AG08395 (cell line): ENCODE measurements around the gene SPDYE18.
A peak's percentile ranks its signal among the peaks of the same experiment; 100 is the strongest.
"Not testable (repeated sequence)": the region's sequence is repeated elsewhere in the genome, so short reads cannot be mapped to it uniquely, and the experiment has no call there.

Experiments used
- DNase-seq: peaks from one replicate; pipeline ENCODE4 v3.0.0; 2012; ENCODE audit warnings: mixed read lengths, low spot score

The SPDYE18 gene, protein sequence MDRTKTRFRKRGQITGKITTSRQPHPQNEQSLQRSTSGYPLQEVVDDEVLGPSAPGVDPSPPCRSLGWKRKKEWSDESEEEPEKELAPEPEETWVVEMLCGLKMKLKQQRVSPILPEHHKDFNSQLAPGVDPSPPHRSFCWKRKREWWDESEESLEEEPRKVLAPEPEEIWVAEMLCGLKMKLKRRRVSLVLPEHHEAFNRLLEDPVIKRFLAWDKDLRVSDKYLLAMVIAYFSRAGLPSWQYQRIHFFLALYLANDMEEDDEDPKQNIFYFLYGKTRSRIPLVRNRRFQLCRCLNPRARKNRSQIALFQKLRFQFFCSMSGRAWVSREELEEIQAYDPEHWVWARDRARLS

DNA sequence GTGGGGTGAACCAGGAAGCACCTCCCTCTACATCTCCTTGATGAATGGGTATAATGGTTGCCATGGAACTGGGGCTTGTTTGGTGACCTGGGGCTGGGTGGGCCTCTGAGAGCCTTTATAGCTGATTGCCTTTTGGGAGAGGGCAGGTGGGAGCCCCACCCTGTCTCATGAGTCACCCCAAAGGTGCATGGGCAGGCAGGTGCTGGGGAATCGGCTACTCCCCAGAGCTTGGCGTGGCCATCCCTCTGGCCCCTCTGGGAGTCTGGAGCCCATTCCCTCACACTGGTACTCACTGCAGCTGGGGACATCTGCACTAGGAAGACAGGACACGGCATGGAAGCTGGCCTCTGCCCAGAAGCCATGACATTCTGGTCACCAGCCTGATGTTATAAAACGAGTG, at the start of gene SPDYE18:
Gene SPDYE18, minus strand, starts transcription at position 2 of the 400 bp plus-strand sequence. CDS start 2,046 bp downstream, outside the sequence.
- DNase-seq = not testable (repeated sequence)

DNA sequence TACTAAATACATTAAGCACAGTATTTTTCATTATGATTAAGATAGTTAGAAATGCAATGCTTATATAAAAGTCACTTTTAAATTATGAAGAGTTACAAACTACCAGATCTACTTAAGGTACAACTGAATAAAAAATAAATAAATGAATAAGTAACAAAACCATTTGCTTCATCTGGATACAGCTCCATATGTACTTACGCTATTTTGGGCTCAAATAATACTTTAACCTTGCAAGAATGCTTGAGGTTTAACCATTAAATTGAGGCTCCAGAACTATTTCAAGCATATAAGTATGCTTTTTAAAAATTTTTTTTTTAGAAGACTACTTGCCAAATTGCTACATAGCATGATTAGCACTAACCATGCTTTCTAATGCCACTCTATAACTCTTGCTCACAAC, 46.0 kb upstream of the SPDYE18 start:
- not testable (repeated sequence) for DNase-seq

DNA sequence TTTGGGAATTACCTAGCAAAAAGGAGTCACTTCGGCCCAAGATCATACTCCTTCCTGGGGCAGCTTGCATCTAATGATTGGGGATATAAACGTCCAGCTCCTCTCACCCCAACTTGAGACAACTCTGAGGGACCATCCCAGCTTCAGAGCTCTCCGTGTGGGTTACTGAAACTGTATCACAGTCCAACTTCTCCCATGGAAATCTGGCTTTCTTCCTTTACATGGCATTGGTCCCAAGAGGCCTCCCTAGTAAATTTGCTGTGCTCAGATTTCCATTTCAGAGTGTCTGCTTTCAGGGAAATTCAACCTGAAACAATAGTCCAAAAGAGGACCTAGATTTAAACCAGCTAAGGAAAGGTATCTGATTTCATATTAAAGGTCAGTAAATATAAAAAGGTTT, 45.3 kb upstream of the SPDYE18 start:
- DNase-seq = not testable (repeated sequence)

DNA sequence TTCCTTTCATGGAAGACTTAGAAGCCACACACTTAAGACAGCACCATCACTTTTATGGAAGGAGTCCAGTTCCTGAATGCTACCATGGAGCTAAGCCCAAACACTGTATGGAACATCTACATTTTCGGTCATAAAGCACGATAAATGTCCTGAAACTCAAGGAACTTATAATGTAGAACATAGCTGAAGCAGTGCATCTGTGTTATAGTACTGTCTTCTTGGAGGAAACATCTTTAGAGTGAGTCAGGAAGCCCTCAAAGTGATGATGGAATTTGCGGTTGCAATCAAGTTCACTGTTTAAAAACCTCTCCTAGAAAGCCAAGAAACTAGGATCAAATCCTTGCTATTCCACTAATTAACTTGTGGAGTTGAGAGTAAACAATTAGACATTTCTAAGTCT, 43.5 kb upstream of the SPDYE18 start:
- not testable (repeated sequence) for DNase-seq

DNA sequence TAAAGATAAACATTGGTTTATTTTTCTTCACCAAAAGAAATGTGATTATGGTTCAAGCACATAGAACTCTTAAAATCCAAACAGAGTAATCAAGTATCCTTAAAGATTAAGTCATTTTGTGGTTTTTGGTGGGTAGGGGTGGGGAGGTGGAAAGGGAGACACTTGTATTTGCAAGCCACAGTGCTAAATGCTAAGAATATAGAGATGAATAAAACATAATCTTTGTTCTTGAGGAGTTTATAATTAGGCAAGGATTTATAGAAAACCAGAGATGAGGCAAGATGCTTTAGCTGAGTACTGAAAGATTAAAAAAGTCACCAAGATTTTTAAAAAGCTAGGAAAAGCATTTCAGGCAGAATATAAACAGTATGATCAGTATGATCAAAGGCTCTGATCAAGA, 40.3 kb upstream of the SPDYE18 start:
- not testable (repeated sequence) for DNase-seq

DNA sequence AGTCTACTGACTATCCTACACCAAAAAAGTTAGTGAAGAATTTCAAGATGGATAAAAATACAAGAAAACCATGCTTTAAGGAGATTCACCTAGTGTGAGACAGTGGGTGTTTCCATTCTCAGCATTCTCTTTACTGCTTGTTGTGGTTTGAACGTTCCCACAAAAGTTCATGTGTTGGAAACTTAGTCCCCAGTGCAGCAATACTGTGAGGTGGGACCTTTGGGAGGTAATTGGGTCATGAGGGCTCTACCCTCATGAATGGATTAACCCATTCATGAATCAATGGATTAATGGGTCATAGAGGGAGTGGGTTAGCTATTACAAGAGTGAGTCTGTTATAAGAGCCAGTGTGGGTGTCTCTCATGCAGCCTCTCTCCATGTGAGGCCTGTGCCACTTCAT, 38.8 kb upstream of the SPDYE18 start:
- DNase-seq = not testable (repeated sequence)

DNA sequence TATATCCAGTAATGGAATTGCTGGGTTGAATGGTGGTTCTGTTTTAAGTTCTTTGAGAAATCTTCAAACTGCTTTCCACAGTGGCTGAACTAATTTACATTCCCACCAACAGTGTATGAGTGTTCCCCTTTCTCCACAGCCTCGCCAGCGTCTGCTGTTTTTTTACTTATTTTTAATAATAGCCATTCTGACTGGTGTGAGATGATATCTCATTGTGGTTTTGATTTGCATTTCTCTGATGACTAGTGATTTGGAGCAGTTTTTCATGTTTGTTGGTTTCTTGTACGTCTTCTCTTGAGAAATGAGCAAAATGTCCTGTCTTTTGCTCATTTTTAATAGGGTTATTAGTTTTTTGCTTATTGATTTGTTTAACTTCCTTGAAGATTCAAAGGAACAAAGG, 38.1 kb upstream of the SPDYE18 start:
- not testable (repeated sequence) for DNase-seq

DNA sequence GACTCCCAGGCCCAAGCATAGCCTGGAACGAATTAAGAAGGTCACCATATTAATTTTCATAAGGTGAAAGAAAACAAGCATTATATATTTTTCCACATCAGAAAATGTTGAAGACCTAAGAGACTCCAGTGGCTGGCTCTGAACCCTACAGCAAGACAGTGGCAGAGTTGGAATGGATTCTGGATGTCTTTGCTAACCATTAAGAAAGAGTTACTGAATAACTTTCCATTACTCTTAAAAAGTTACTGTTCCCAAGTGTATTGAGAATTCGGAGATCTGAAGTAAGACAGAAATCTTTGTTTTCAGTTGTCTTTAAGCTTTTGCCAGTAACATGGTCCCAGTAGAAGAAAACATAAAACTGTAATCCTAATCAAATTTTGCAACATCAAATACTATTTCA, 29.9 kb upstream of the SPDYE18 start:
- not testable (repeated sequence) for DNase-seq

DNA sequence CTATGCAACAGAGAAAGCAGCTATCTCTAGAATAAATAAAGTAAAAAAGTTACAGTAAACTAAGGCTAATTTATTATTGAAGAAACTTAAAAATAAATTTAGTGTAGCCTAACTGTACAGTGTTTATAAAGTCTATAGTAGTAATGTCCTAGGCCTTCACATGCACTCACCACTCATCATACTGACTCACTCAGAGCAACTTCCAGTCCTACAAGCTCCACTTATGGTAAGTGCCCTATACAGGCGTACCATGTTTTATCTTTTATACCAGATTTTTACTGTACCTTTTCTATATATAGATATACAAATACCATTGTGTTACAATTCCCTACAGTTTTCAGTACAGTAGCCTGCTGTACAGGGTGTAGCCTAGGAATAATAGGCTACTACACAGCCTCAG, 19.8 kb upstream of the SPDYE18 start:
- not testable (repeated sequence) for DNase-seq

DNA sequence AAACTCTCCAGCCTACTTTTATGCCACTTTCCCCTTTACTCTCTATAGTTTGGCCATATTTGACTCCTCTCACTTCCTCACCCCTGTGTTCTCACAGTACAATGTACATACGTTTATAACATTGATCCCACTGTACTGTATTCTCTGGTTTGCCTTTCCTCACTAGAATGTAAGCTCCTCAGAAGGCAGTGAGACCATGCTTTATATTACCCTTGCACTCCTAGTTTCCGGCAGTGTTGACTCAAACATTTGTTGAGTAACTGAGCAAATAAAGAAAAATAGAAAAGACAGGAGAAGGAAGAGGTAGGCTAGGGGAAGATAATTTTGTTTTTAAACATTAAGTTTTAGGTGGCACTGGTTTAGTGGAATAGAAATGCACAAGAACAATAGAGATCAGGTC, 17.9 kb upstream of the SPDYE18 start:
- DNase-seq = not testable (repeated sequence)

DNA sequence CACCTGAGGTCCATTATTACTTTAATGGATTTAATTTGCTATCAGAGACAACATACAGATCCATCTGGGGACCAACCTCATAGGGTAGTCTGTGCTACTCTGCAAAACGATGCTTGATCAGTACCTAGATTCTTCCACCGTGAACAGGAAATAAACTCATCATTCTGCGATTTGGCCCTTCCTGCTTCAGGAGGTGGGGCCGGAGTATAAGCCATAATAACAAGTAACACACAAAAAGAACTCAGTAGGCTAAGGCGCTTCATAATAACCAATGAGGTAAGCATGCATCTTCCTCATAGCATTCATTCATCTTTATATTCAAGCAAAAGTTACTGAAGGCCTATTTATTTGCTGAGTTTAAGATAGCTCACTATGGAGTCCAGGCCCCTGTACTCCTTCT, 17.3 kb upstream of the SPDYE18 start:
- DNase-seq = not testable (repeated sequence)

DNA sequence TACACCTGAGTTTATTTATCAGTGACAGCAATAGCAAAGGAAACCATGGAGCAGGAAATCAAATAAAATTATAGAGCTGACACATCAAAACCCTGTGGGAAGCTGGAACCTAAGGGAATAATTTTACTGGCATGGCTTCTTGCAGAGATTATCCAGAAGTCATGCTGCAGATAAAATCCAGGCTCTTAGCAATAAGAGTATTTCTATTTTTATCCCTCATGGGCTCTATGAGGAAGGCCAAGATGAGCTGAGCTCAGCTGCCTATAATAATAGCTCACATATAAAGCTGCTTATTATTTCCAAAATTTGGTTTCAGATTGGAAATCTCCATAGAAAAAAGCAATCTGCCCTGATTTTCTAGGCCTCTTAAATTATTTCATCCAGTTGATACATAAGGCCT, 16.8 kb upstream of the SPDYE18 start:
- not testable (repeated sequence) for DNase-seq

DNA sequence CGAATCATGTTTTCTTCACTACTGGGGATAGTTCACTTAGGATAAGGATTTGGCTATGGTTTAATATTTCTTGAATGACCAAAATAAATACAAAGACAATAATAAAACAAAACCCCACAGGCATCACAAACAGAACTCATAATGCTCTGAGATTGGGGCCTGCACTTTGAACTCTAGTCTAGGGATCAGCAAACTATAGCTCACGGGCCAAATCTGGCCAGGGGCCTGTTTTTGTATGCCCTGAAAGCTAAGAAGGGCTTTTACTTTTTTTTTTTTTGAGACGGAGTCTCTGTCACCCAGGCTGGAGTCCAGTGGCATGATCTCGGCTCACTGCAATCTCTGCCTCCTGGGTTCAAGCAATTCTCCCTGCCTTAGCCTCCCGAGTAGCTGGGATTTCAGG, 14.7 kb upstream of the SPDYE18 start:
- not testable (repeated sequence) for DNase-seq

DNA sequence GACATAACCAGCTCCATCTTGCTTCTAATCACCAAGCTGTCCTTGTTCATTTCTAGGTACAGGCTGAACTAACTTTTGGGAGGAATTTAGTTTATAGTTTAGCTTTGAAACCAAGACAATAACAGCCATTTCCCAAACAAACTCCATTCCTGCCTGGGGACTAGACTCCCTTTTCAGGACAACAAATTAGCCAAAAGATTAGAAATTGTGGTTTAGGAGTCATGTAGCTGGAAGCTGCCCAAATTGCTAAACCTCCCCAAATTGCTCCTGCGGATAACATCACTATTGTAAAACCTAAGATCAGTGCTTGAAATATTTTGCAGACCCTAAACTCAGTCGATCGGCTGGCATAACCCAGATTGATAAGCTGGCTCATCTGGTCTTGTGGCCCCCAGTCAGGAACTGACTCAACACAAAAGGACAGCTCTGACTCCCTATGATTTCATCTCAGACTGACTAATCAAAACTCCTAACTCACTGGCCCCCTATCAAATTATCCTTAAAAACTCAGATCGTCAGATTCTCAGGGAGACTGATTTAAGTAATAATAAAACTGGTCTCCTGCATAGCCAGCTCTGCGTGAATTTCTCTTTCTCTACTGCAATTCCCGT, 12.5 kb upstream of the SPDYE18 start:
- not testable (repeated sequence) for DNase-seq

DNA sequence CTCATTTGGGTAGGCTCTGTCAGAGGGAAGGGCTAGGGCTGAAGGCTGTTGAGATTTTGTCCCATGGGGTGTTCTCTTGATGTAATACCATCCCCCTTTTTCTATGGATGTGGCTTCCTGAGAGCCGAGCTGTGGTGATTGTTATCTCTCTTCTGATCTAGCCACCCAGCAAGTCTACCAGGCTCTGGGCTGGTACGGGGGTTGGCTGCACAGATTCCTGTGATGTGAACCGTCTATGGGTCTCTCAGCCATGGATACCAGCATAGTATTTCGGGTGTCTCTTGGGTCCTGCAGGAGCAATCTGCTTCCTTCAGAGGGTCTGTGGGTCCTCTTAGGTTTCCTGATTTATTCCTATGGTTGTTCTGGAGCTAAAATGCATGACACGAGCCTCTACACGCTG, 8.8 kb upstream of the SPDYE18 start:
- DNase-seq = not testable (repeated sequence)

DNA sequence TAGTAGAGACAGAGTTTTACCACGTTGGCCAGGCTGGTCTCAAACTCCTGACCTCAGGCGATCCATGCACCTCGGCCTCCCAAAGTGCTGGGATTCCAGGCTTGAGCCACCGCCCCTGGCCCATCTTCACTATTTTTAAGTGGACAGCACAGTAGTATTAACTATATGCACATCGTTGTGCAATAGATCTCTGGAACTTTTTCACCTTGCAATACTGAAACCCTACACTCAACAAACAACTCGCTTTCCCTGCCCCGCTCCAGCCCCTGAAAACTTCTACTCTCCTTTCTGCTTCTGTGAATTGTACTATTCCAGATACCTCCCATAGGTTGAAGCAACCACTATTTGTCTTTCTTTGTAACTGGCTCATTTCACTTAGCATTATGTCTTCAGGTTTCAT, 3.5 kb upstream of the SPDYE18 start:
- not testable (repeated sequence) for DNase-seq

DNA sequence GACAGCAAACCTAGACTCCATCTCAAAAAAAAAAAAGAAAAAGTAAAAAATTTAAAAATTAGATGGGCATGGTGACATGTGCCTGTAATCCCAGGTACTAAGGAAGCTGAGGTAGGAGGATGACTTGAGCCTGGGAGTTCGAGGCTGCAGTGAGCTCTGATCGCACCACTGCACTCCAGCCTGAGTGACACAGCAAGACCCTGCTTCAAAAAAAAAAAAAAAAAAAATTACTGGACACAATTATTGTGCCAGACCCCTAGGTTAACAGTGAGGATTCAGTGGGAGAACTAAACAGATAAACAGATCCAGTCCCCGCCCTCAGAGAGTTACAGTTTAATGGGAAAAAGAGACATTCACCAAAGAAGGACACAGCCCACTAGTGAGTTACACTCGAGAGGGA, 1.4 kb upstream of the SPDYE18 start:
- not testable (repeated sequence) for DNase-seq

DNA sequence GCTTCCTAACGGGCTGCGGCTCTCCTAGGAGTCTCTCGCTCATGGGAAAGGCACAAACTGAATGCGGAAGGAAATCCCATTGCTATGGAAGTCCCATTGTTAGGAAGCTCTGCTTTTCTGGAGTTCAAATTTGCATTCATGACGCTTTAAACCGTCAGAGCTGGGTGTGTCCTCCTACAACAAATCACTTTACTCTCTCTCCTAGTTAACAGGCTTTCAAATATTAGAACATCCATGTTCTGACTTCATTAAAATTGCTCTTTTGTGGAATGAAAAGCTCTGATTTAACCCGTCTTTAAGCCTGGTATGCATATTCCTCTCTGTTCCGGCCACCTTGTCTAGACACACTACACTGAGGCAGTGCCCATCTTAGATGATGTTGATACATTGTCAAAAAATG, 30.1 kb downstream of the SPDYE18 start, which contains the start of gene SPDYE17:
Gene SPDYE17, minus strand, starts transcription at position 101 of the 400 bp plus-strand sequence. CDS start 1,791 bp downstream, outside the sequence.
- DNase-seq = not testable (repeated sequence)

DNA sequence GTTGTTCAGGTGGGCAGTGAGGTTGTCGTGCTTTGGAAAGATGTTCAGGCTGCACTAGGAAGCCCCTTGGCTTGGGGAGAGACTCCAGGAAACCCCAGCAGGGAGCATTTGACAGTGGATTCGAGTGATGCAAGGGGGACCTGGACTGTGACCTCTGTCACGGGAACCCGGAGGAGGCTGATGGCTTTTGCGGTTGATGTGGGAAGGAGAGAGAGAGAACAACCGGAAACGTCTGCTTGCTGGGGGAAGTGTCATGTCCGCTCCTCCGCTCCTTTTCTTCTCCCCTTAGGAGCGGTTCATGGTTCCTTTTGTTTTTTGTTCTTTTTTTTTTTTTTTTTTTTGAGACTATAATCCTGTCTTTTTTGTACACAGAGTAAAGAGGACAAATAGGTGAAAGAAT, 36.0 kb downstream of the SPDYE18 start:
- not testable (repeated sequence) for DNase-seq

DNA sequence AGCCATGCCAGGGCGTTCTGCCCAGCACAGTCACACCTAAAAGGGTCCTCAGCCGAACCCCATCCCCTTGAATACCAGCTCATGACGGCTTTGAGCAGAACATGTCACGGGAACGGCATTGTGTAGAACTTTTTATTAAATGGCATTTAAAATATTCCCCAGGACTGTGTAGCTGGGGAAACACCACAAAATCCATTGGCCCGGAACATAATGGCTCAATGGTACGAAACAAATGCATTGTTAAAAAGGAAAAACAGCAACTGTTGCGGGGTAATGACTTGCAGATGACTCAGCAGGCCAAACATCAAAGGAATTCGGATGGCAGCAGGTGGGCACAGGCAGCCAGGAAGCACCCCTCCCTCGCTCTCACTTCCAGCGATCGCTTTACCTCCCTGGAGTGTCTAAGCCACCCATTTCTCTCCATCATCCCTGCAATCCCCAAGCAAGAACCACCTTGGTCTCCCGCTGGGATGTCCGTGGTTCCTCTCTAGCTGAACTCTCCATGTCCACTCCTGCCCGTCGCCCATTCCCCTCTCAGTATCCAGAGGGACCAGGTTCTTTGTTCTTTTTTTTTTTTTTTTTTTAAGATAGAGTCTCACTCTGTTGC, 52.2 kb downstream of the SPDYE18 start:
- DNase-seq = peak; percentile 50

DNA sequence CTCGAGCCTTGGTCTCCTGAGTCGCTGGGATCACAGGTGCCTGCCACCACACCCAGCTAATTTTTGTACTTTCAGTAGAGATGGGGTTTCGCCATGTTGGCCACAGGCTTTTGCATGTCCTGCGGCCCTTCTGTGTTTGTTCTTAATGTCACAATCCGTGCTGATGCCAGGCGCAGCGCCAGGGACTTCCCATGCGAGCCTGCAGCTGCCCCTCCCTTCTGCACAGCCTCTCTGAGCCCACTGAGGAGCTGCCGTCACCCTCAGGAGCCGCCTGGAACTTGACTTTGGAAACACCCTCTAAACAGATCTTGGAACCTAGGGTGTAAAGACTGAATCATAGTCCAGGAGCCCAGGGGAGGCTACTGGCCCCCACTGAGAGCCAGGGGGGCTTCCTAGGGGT, 54.4 kb downstream of the SPDYE18 start:
- DNase-seq = peak; percentile 76

DNA sequence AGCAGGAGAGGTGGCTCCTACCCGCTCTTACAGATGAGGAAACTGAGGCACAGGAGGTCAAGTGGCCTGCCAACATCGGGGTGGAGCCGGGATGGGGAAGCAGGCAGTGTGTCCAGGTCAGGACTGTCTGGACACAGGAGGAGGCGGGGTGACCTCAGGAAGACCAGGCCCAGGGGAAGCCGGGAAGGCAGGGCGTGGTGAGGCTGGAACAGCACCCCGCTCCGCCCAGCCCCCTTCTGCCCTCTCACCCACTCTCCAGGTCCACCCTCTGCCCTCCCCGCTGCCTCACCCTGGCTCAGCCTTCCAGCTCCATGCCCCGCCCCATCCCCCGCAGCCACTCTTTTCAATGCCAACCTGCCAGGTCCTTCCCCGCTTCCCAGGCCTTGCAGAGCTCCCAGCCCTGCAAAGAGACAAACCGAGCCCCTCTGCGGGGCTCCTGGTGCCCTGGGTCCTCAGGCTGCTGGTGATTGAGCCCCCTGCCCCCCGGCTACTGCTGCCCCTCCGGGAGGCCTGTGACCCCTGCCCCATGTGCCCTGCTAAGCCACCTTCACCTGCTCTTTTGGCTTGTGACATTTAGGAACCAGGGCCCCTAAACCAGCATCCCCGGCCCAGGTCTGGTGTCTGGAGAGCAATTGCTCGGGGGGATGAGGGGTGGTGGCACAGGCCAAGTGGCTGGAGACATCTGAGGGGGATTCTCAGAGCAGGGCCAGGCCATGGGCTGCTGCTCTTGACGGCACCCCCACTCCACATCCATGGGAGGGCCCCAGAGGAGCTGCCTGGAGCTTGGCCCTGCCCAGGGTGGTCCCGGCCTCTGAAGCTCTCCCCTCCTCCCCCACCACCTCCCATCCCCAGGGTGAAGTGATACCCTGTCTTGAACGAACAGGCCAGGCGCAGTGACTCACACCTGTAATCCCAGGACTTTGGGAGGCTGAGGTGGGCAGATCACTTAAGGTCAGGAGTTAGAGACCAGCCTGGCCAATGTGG, 55.9 kb downstream of the SPDYE18 start:
- not testable (repeated sequence) for DNase-seq
